Cardiac fibroblast (primary cell): Measurements from ENCODE around the gene BTBD1.
A peak's percentile ranks its signal among the peaks of the same experiment; 100 is the strongest.
"Not testable (repeated sequence)": the region's sequence is repeated elsewhere in the genome, so short reads cannot be mapped to it uniquely, and the experiment has no call there.

Experiments
- DNase-seq, 2 donors: peaks; one replicate each; pipeline versions ENCODE4 v3.0.0 to v3.0.0-alpha.2; 2010; ENCODE audit warnings: low read depth in 2 of 2
- H3K4me3 ChIP-seq, 2 donors: replicated peaks in 1 of 2; 1 replicate in 1 of 2; 2 replicates in 1 of 2; pipeline ENCODE4 v1.5.1; 2011; ENCODE audit warnings: low read depth in 2 of 2, low read length in 2 of 2, mild to moderate bottlenecking in 2 of 2, moderate library complexity in 1 of 2
- TF ChIP-seq, protein P1 (sequence below): IDR thresholded peaks from one replicate; pipeline ENCODE4 v1.5.1; 2011; ENCODE audit warnings: low read depth, mild to moderate bottlenecking, low read length, inconsistent platforms

BTBD1 gene

DNA sequence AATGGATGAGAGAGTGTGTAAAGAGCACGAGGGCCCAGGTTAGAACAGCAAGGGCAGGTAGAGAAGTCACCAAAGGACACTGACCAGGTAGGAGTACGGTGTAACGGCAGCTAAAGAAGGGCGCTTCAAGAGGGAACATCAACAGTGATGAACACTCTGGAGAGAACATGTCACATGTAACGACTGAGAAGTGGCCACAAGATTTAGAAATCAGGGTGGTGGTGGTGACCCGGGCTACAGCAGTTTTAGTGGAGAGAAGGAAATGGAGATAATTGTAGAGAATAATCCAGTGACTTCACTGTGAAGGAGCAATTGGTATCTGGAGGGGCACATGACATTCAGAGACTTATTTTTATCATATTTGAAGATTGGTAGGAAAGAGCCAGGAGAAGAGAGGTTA, 54.4 kb downstream of the BTBD1 start:
- TF ChIP-seq, protein P1, sequence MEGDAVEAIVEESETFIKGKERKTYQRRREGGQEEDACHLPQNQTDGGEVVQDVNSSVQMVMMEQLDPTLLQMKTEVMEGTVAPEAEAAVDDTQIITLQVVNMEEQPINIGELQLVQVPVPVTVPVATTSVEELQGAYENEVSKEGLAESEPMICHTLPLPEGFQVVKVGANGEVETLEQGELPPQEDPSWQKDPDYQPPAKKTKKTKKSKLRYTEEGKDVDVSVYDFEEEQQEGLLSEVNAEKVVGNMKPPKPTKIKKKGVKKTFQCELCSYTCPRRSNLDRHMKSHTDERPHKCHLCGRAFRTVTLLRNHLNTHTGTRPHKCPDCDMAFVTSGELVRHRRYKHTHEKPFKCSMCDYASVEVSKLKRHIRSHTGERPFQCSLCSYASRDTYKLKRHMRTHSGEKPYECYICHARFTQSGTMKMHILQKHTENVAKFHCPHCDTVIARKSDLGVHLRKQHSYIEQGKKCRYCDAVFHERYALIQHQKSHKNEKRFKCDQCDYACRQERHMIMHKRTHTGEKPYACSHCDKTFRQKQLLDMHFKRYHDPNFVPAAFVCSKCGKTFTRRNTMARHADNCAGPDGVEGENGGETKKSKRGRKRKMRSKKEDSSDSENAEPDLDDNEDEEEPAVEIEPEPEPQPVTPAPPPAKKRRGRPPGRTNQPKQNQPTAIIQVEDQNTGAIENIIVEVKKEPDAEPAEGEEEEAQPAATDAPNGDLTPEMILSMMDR: no peak
- H3K4me3 ChIP-seq: no peak overlapping the region
- DNase-seq: no peak

DNA sequence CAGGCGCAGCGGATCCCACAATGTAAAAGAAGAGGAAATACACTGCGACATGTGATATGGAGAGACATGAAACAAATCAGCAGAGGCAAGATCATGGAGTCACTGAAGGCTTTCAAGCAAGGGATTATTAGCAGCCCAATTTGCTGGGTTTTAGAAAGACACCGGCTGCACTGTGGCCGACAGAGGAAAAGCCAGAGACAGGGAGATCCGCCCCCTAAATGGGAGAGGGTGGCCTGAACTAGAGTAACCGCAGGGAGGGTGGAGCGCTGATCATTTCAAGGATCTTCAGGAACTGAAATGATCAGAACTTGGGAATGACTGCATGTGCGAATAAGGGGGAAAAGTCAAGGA, 55.0 kb downstream of the BTBD1 start:
- no peak for DNase-seq
- TF ChIP-seq, protein P1: no peak
- peak overlapping the region; percentile 80 to 83 for H3K4me3 ChIP-seq

DNA sequence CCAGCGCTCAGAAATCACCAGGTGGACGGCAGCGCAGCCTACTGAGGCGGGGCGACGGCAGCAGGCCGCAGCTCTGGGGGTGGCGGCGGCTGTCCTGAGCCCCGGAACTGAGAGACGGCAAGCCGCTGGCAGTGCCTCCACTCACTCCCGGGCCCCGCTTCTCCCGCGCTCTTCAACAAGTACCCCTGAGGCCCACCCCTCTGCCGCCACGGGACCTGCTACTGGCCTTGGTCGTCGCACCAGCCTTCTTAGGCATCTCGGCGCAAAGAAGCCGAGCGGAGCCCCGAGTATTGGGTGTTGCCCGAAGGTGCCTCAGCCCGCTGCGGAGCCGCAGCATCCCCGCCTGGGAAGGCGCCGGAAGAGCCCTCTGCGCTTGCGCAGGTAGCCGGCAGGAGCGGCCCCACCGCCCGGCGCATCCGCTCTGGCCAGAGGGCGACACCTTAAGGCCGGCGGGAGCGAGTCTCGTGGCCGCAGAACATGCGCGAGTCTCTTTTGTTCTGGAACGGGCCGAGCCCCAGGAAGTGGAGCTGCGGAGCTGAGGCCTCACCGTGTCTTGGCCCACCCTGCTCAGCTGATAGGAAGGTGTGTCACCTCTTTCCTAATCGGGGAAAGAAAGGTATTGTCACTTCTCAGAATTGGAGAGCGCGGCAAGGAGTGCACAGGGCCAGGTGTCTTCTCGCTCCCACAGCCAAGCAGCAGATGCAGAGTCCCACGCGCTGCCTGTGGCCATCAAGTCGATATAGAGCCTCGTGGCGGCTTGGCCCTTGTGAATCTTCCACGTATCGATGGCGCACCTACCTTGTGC, 55.6 kb downstream of the BTBD1 start, which contains the start of gene C15orf40:
C15orf40 (minus strand) TSS at position 369 of the 805 bp plus-strand sequence; CDS start at position 337, 32 bp downstream.
- TF ChIP-seq, protein P1: peak; percentile 60
- DNase-seq: peak; percentile 90 to 94
- H3K4me3 ChIP-seq: peak within 1 kb of the TSS; percentile 80 to 83

DNA sequence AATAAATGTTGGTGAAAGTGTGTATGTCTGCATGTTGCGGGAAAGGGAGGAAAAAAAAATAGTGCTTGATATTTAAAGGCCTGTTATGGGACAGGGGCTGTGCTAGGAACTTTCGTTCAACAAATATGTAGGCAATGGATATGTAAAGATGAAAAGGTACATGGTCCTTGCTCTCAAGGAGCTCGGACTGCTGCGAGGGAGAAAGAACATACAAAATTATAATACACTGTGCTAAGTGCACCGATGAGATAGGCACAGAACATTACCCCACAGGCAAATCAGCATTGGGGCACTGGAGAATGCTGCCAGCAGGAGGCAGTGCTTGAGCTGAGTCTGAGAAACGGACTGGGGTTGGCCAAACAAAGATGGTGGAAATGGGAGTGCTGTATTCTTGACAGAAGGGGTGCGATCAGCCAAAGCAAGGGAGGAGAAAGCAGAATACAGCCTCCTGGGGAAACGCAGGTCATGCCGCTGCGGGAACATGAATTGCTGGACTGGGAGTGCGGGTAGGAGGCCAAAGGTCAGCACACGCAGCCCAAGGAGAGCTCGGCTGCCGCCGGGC, 56.3 kb downstream of the BTBD1 start:
- TF ChIP-seq, protein P1: peak; percentile 94
- H3K4me3 ChIP-seq: peak overlapping the region; percentile 80 to 83
- peak; percentile 87 to 88 for DNase-seq

DNA sequence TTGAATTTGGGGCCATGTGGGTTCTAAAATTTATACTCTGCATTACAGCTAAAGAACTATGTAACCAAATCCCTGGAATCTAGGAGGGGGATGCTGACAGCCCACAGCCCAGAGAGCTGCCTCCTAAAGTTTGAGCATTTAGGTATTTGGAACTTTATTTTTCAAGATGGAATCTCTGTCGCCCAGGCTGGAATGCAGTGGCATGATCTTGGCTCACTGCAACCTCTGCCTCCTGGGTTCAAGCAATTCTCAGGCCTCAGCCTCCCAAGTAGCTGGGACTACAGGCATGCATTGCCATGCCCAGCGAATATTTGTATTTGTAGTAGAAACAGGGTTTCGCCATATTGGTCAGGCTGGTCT, 66.4 kb downstream of the BTBD1 start:
- DNase-seq, H3K4me3 ChIP-seq: not testable (repeated sequence)

DNA sequence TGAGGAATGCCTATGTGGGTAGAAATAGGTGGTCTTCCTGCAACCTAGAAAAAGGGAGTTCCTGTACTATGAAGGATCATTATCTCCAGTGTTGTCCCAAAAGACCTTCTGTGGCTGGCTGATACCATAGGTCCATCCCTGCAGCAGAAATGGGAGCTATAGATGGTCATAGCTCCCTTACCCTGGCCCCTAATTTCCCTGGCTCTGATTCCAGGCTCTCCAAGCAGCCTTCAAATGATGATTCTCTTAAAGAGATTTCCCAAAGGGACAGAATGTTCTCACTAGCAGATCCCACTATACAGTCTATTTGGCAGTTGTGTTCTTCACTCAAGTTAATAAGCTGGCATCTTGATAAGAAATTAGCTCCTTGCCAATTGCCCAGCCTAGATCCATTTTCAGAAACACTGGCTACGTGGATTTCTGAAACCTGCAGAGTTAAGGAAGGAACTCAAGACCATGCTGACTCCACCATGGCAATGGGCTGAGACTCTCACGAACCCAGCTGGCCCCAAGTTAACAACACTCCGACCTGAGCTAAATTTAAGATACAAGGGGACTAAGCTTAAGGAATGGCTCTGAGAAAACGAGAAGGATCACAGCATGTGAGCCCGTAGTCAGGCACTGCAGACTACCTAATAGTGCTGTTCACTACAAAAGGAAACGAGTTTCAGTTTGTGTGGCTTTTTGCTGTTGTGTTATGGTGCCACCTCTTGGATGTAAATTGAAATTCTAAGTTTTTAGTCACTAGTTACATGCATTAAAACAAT, 67.0 kb downstream of the BTBD1 start:
- peak; percentile 76 to 77 for DNase-seq
- TF ChIP-seq, protein P1: peak; percentile 49
- H3K4me3 ChIP-seq: peak overlapping the region; percentile 31 to 48

DNA sequence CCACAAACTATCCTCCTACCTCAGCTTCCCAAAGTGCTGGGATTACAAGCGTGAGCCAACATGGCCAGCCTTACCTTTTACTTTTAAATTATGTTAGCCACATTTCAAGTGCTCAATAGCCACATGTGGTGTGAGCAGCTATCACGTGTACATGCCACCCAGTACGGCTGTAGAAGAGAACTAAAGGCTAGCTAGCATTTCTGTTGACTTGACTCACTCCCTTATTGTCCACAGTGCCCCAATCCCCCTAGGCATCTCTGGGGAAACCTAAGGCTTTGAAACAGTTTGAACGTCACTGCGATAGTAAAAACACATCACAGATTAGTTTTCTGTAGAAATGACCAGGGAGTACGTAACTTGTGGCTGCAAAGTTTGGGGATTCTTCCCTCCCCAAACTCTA, 67.6 kb downstream of the BTBD1 start:
- TF ChIP-seq, protein P1: no peak
- no peak overlapping the region for H3K4me3 ChIP-seq

More for the DNA sequence above, 67.6 kb downstream of the BTBD1 start:
- DNase-seq: no peak
